HCT116 (cell line): ENCODE results near the gene DOCK10. TPM values are rescaled to one million over a fixed set of nuclear protein-coding genes. Genes with fewer than 3 reads are reported as not detected.

Source experiments
- ATAC-seq: fragments of 200-7000 bp; cut with Tn5 transposase; 2 replicates; pipeline ENCODE4 v1.9.1; 2020; ENCODE audit warnings: mild to moderate bottlenecking, moderate library complexity
- BruUV-seq: library from RNA; stranded (reverse); fragments of 400-500 nt; replicated peaks from 2 replicates; lab custom pipeline; 2021; lab: Mats Ljungman, UMichigan
- CTCF ChIA-PET: fragments of 300-600 bp; sonication (Branson Sonifier 250); formaldehyde crosslinking; loops from one replicate; lab custom pipeline; 2021; ENCODE audit warnings: antibody characterized with exemption; lab: Charles Lee
- POLR2A ChIA-PET: fragments of 300-600, 350-600 bp; sonication (Branson Sonifier 250); formaldehyde crosslinking; loops from one replicate; lab custom pipeline; 2021; ENCODE audit warnings: antibody characterized with exemption; lab: Charles Lee
- RAD21 ChIA-PET, 2 experiments: fragments of 300-600 bp; sonication (Branson Sonifier 250); formaldehyde crosslinking; loops; one replicate each; lab custom pipeline; 2023; ENCODE audit warnings: low total read pairs in 2 of 2; ENCODE audit not compliant: uncharacterized antibody in 2 of 2, unreplicated experiment in 2 of 2, low non-redundant PET in 1 of 2; lab: Charles Lee
- DNase-seq: peaks from one replicate; pipeline ENCODE4 v3.0.0-alpha.2; 2010; ENCODE audit warnings: low read depth, low spot score
- H2AFZ ChIP-seq: fragments of 200-600 bp; shearing (Covaris generic), sonication (generic); 2 replicates; pipeline ENCODE4 v1.6.1; 2017; ENCODE audit warnings: low read depth, mixed run types, mixed read lengths, antibody characterized with exemption, low read length; ENCODE audit not compliant: poor library complexity, severe bottlenecking
- H3K27ac ChIP-seq: 2 replicates; pipeline ENCODE4 v1.5.1; 2012; ENCODE audit warnings: low read depth, low read length
- H3K27me3 ChIP-seq: fragments of 200-600 bp; sonication (generic); 2 replicates; pipeline ENCODE4 v1.6.1; 2016; ENCODE audit warnings: mixed run types, low read length, mixed read lengths; ENCODE audit not compliant: insufficient read depth
- H3K36me3 ChIP-seq, 2 experiments: fragments of 200-500 bp in 1 of 2; fragments of 200-600 bp in 1 of 2; sonication (Bioruptor generic) in 1 of 2; sonication (generic) in 1 of 2; 2 replicates each; pipeline versions ENCODE4 v1.5.1 to v1.6.1; 2014 to 2016; ENCODE audit warnings: low read length in 2 of 2, inconsistent platforms in 1 of 2, mixed read lengths in 1 of 2, mixed run types in 1 of 2; ENCODE audit not compliant: insufficient read depth in 2 of 2, control insufficient read depth in 1 of 2
- H3K4me1 ChIP-seq, 2 experiments: fragments of 200-600 bp in 1 of 2; sonication (generic) in 1 of 2; 2 replicates each; pipeline versions ENCODE4 v1.5.1 to v1.6.1; 2012 to 2017; ENCODE audit warnings: low read length in 2 of 2, inconsistent platforms in 1 of 2, mild to moderate bottlenecking in 1 of 2, mixed read lengths in 1 of 2, mixed run types in 1 of 2, moderate library complexity in 1 of 2; ENCODE audit not compliant: insufficient read depth in 2 of 2, control insufficient read depth in 1 of 2
- H3K4me2 ChIP-seq: fragments of 200-600 bp; sonication (generic); 2 replicates; pipeline ENCODE4 v1.6.1; 2017; ENCODE audit warnings: mixed run types, low read length, mixed read lengths
- H3K4me3 ChIP-seq, 2 experiments: fragments of 200-600 bp in 1 of 2; sonication (generic) in 1 of 2; replicated peaks in 1 of 2; 2 replicates each; pipeline ENCODE4 v1.5.1; 2011 to 2016; ENCODE audit warnings: low read length in 2 of 2, control low read depth in 1 of 2, low read depth in 1 of 2, mild to moderate bottlenecking in 1 of 2, mixed read lengths in 1 of 2, mixed run types in 1 of 2
- H3K79me2 ChIP-seq: fragments of 200-600 bp; sonication (generic); 2 replicates; pipeline ENCODE4 v1.6.1; 2017; ENCODE audit warnings: mild to moderate bottlenecking, mixed run types, low read length, moderate library complexity, mixed read lengths; ENCODE audit not compliant: insufficient read depth
- H3K9ac ChIP-seq: fragments of 200-600 bp; sonication (generic); 2 replicates; pipeline ENCODE4 v1.6.1; 2016; ENCODE audit warnings: low read length, mixed read lengths
- H3K9me2 ChIP-seq: fragments of 200-600 bp; sonication (generic), shearing (Covaris generic); 2 replicates; pipeline ENCODE4 v1.6.1; 2017; ENCODE audit warnings: mixed run types, mild to moderate bottlenecking, moderate library complexity; ENCODE audit not compliant: insufficient read depth
- H3K9me3 ChIP-seq, 2 experiments: fragments of 200-500 bp in 1 of 2; fragments of 200-600 bp in 1 of 2; sonication (Bioruptor generic) in 1 of 2; sonication (generic) in 1 of 2; 2 replicates each; pipeline ENCODE4 v1.6.1; 2014 to 2017; ENCODE audit warnings: low read length in 2 of 2, mixed read lengths in 2 of 2, inconsistent platforms in 1 of 2, low read depth in 1 of 2, mild to moderate bottlenecking in 1 of 2, mixed run types in 1 of 2, moderate library complexity in 1 of 2; ENCODE audit not compliant: control insufficient read depth in 1 of 2, insufficient read depth in 1 of 2
- H4K20me1 ChIP-seq: fragments of 200-600 bp; sonication (generic), shearing (Covaris generic); 2 replicates; pipeline ENCODE4 v1.6.1; 2017; ENCODE audit warnings: mixed run types, mild to moderate bottlenecking, moderate library complexity; ENCODE audit not compliant: insufficient read depth
- CBX3 ChIP-seq: IDR thresholded peaks from 2 replicates; pipeline ENCODE4 v1.6.1; 2012; ENCODE audit warnings: low read depth
- EGR1 ChIP-seq: IDR thresholded peaks from 2 replicates; pipeline ENCODE4 v1.6.1; 2012; ENCODE audit warnings: low read depth
- EZH2 ChIP-seq: fragments of 200-600 bp; sonication (generic); IDR thresholded peaks from 2 replicates; pipeline ENCODE4 v1.6.1; 2017; ENCODE audit warnings: antibody characterized with exemption, mixed run types
- EZH2phosphoT487 ChIP-seq: fragments of 200-600 bp; IDR thresholded peaks from 2 replicates; pipeline ENCODE4 v1.6.1; 2018; ENCODE audit warnings: antibody characterized with exemption, borderline replicate concordance
- FOSL1 ChIP-seq: IDR thresholded peaks from 2 replicates; pipeline ENCODE4 v1.6.1; 2012; ENCODE audit warnings: low read depth
- JUND ChIP-seq: IDR thresholded peaks from 2 replicates; pipeline ENCODE4 v1.6.1; 2012
- MAX ChIP-seq: IDR thresholded peaks from 2 replicates; pipeline ENCODE4 v1.6.1; 2012
- POLR2A ChIP-seq: IDR thresholded peaks from 2 replicates; pipeline ENCODE4 v1.7.0; 2011; ENCODE audit warnings: borderline replicate concordance; ENCODE audit not compliant: insufficient read depth, insufficient read length; ENCODE audit errors: extremely low read depth
- POLR2AphosphoS5 ChIP-seq: IDR thresholded peaks from 2 replicates; pipeline ENCODE4 v1.6.1; 2011; ENCODE audit warnings: mild to moderate bottlenecking, low read depth, low read length, moderate library complexity
- RAD21 ChIP-seq: IDR thresholded peaks from 2 replicates; pipeline ENCODE4 v1.6.1; 2012; ENCODE audit warnings: low read depth, mild to moderate bottlenecking
- SIN3A ChIP-seq: IDR thresholded peaks from 2 replicates; pipeline ENCODE4 v1.6.1; 2012; ENCODE audit warnings: low read depth
- SRF ChIP-seq: IDR thresholded peaks from 2 replicates; pipeline ENCODE4 v1.6.1; 2012; ENCODE audit warnings: low read depth
- TCF7L2 ChIP-seq: IDR thresholded peaks from 2 replicates; pipeline ENCODE4 v1.7.0; 2011; ENCODE audit warnings: borderline replicate concordance, inconsistent platforms; ENCODE audit not compliant: insufficient read depth, insufficient read length; ENCODE audit errors: extremely low read depth
- YY1 ChIP-seq: IDR thresholded peaks from 2 replicates; pipeline ENCODE4 v1.6.1; 2011; ENCODE audit warnings: low read length, low read depth, moderate library complexity, mild to moderate bottlenecking; ENCODE audit not compliant: insufficient replicate concordance; ENCODE audit errors: extremely low read depth
- ZFX ChIP-seq: fragments of 450-650 bp; IDR thresholded peaks from 2 replicates; pipeline ENCODE4 v1.6.1; 2017
- intact Hi-C: fragments of 100-400 bp; cut with micrococcal nuclease; formaldehyde crosslinking; loops from 2 replicates; pipeline ENCODE4 v1.10.0; 2022
- total RNA-seq: library from RNA; stranded (reverse); gene quantifications from one replicate; pipeline ENCODE4 v1.2.1, GENCODE V29; 2021; ENCODE audit not compliant: unreplicated experiment
- TF ChIP-seq, protein P1 (sequence below): IDR thresholded peaks from 2 replicates; pipeline ENCODE4 v1.6.1; 2012
- TF ChIP-seq, protein P2 (sequence below), 3 experiments: fragments of 200-600 bp in 1 of 3; sonication (generic) in 1 of 3; IDR thresholded peaks in 2 of 3; conservative IDR thresholded peaks in 1 of 3; 2 replicates each; pipeline ENCODE4 v1.5.1; 2012 to 2017; ENCODE audit warnings: low read depth in 2 of 3, low read length in 2 of 3, antibody characterized with exemption in 1 of 3, borderline replicate concordance in 1 of 3, control low read depth in 1 of 3, mild to moderate bottlenecking in 1 of 3, mixed read lengths in 1 of 3, mixed run types in 1 of 3, moderate library complexity in 1 of 3; ENCODE audit not compliant: insufficient read depth in 1 of 3
- TF ChIP-seq, protein P3 (sequence below): IDR thresholded peaks from 2 replicates; pipeline ENCODE4 v1.6.1; 2011; ENCODE audit warnings: mild to moderate bottlenecking, low read length, moderate library complexity; ENCODE audit not compliant: insufficient replicate concordance; ENCODE audit errors: extremely low read depth

DOCK10 gene
- total RNA-seq, 1 experiment from 2014 or later, result 0.54 TPM

GRCh38 chr2:224986477-224986876, 55.8 kb downstream of the DOCK10 start:
- Histone ChIP-seq H3K9me2 (no peaks in the 10 kb centered on the region), H3K79me2 (no peaks in the 10 kb centered on the region), H2AFZ (no peak overlapping the region), H3K27me3 (peaks cover 12% of the 10 kb centered on the region; the same call in 1 of the 2 replicates), H3K27ac (no peak overlapping the region), H3K9ac (no peak overlapping the region), H3K9me3 (no peaks in the 10 kb centered on the region), H3K36me3 (no peaks in the 10 kb centered on the region)
- BruUV-seq, result no TSS peak
- no peak for DNase-seq
- RAD21 ChIA-PET, result no interaction called here
- no peak for ATAC-seq
- POLR2A ChIA-PET, result no interaction called here
- no peak for TF ChIP-seq EGR1
- TF ChIP-seq, protein P1, sequence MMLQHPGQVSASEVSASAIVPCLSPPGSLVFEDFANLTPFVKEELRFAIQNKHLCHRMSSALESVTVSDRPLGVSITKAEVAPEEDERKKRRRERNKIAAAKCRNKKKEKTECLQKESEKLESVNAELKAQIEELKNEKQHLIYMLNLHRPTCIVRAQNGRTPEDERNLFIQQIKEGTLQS, result no peak
- TF ChIP-seq TCF7L2, result no peak
- TF ChIP-seq, protein P2, sequence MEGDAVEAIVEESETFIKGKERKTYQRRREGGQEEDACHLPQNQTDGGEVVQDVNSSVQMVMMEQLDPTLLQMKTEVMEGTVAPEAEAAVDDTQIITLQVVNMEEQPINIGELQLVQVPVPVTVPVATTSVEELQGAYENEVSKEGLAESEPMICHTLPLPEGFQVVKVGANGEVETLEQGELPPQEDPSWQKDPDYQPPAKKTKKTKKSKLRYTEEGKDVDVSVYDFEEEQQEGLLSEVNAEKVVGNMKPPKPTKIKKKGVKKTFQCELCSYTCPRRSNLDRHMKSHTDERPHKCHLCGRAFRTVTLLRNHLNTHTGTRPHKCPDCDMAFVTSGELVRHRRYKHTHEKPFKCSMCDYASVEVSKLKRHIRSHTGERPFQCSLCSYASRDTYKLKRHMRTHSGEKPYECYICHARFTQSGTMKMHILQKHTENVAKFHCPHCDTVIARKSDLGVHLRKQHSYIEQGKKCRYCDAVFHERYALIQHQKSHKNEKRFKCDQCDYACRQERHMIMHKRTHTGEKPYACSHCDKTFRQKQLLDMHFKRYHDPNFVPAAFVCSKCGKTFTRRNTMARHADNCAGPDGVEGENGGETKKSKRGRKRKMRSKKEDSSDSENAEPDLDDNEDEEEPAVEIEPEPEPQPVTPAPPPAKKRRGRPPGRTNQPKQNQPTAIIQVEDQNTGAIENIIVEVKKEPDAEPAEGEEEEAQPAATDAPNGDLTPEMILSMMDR (IDR thresholded peaks at IDR 0.05 in 2 of 3, conservative IDR thresholded peaks at IDR 0.05 in 1 of 3; ENCODE audit: borderline replicate concordance in 1 of 3, insufficient read depth in 1 of 3, low read depth in 2 of 3, low read length in 2 of 3), result no peak
- no peak for TF ChIP-seq SRF
- TF ChIP-seq MAX, result no peak
- TF ChIP-seq, protein P3, sequence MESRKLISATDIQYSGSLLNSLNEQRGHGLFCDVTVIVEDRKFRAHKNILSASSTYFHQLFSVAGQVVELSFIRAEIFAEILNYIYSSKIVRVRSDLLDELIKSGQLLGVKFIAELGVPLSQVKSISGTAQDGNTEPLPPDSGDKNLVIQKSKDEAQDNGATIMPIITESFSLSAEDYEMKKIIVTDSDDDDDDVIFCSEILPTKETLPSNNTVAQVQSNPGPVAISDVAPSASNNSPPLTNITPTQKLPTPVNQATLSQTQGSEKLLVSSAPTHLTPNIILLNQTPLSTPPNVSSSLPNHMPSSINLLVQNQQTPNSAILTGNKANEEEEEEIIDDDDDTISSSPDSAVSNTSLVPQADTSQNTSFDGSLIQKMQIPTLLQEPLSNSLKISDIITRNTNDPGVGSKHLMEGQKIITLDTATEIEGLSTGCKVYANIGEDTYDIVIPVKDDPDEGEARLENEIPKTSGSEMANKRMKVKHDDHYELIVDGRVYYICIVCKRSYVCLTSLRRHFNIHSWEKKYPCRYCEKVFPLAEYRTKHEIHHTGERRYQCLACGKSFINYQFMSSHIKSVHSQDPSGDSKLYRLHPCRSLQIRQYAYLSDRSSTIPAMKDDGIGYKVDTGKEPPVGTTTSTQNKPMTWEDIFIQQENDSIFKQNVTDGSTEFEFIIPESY, result no peak
- TF ChIP-seq EZH2, result no peak
- TF ChIP-seq ZFX, result no peak
- TF ChIP-seq EZH2phosphoT487, result no peak
- no peak for TF ChIP-seq YY1
- no peak for TF ChIP-seq SIN3A
- no peak for TF ChIP-seq CBX3
- no peak for TF ChIP-seq FOSL1
- no peak for TF ChIP-seq POLR2AphosphoS5
- no peak for TF ChIP-seq RAD21
- no peak for TF ChIP-seq POLR2A
- no peak for TF ChIP-seq JUND
- TF ChIP-seq, all 23 proteins: peak for 0
- CTCF ChIA-PET, result no interaction called here
- intact Hi-C loops, result no loop called here
- no peaks in the 10 kb centered on the region for H3K4me1 ChIP-seq
- H4K20me1 ChIP-seq, result no peaks in the 10 kb centered on the region
- no peak overlapping the region for H3K4me2 ChIP-seq
- no peak overlapping the region for H3K4me3 ChIP-seq
